Stimulated activated naive B cell treated with anti-CD40 and anti-IgM and Interleukin-4, amounts not matched to agents 10 μg/mL and 1 μg/mL and 100 μg/mL, for 72 hours (primary cell): ENCODE data around the gene CLIC2.
"Not testable (repeated sequence)": the region's sequence is repeated elsewhere in the genome, so short reads cannot be mapped to it uniquely, and the experiment has no call there.

ENCODE experiments used
- ATAC-seq, 2 donors: fragments of 150-1000 bp; cut with Tn5 transposase; replicated peaks; 2 replicates each; pipeline ENCODE4 v1.10.0; 2021; ENCODE audit warnings: moderate library complexity in 1 of 2
- DNase-seq: peaks from one replicate; pipeline ENCODE4 v3.0.0; 2021
- H3K27ac Mint-ChIP-seq: one replicate; pipeline ENCODE4 v1.8.0; 2022; ENCODE audit warnings: mild to moderate bottlenecking, mixed read lengths
- H3K27me3 Mint-ChIP-seq, 2 donors: one replicate each; pipeline ENCODE4 v1.8.0; 2022; ENCODE audit warnings: mixed read lengths in 2 of 2
- H3K36me3 Mint-ChIP-seq, 2 donors: one replicate each; pipeline ENCODE4 v1.8.0; 2022; ENCODE audit warnings: mixed read lengths in 2 of 2, mild to moderate bottlenecking in 1 of 2
- H3K4me1 Mint-ChIP-seq, 2 donors: one replicate each; pipeline ENCODE4 v1.8.0; 2022; ENCODE audit warnings: mixed read lengths in 2 of 2, mild to moderate bottlenecking in 1 of 2
- H3K4me3 Mint-ChIP-seq, 2 donors: one replicate each; pipeline ENCODE4 v1.8.0; 2022; ENCODE audit warnings: mild to moderate bottlenecking in 2 of 2, mixed read lengths in 2 of 2, moderate library complexity in 1 of 2
- H3K9me3 Mint-ChIP-seq, 2 donors: one replicate each; pipeline ENCODE4 v1.8.0; 2022; ENCODE audit warnings: mixed read lengths in 2 of 2, mild to moderate bottlenecking in 1 of 2

CLIC2 gene

DNA sequence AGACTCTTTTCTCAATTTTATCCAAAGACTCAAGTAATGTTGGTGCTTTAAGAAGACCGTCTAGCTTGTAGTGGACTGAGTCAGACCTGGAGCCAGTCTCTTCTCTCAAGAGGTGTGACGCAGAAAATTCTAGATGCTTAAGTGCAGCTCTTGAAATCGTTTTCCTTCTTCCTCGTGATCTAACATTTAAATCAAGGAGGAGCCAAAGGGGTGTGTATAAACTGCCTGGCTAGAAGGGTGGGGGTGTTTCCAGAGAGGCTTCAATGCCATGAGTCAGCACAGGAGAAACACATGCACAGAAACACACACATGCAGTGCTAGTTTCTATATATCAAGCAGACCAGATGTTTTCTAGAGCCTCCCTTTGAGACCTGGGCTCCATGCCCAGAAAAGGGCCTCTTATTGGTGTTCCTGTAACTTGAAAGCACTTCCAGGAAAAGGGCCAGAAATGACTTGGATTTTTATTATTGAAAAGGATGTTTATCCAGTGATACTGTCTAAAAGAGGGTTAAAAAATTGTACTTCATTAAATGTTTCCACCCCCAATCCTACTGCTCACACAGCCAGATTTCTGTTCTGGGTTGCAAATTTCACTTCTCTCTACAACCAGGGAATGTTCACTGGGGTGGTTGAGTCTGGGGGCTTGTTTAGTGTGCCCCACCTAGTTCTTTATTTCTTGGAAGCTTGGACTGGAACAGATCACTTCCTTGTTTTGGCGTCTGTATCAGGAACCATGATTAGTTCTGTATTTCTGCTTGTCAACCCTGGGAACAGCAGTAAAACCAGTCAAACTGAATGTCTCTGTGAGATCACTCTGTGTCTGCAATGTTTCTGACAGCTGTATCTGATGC, at the start of gene CLIC2:
TSS of gene CLIC2 (minus strand) at position 129 of the 851 bp plus-strand sequence. CDS start 187 bp downstream, outside the sequence.
- Mint-ChIP-seq H3K36me3 (no peaks in the 10 kb centered on the region), H3K4me3 (no peak within 1 kb of the TSS), H3K27me3 (peaks cover 0 to 7% of the 10 kb centered on the region in 2 donors), H3K27ac (peak within 1 kb of the TSS; percentile 44), H3K9me3 (no peaks in the 10 kb centered on the region), H3K4me1 (peaks cover 0 to 7% of the 10 kb centered on the region in 2 donors)
- ATAC-seq, result peak; percentile 36 to 68
- DNase-seq, result no peak

DNA sequence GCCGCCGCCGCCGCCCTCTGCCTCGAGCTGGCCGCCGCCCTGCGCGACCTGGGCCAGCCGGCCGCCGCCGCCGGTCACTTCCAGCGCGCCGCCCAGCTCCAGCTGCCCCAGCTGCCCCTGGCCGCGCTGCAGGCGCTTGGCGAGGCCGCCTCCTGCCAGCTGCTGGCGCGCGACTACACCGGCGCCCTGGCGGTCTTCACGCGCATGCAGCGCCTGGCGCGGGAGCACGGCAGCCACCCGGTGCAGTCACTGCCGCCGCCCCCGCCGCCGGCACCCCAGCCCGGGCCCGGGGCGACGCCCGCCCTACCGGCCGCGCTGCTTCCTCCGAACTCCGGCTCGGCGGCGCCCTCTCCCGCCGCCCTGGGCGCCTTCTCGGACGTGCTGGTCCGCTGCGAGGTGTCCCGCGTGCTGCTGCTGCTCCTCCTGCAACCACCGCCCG, 48.1 kb upstream of the CLIC2 start:
- H3K36me3 Mint-ChIP-seq, H3K27ac Mint-ChIP-seq, H3K9me3 Mint-ChIP-seq, H3K27me3 Mint-ChIP-seq, DNase-seq, H3K4me3 Mint-ChIP-seq, H3K4me1 Mint-ChIP-seq: not testable (repeated sequence)
- ATAC-seq, result peak; percentile 53 to 60

DNA sequence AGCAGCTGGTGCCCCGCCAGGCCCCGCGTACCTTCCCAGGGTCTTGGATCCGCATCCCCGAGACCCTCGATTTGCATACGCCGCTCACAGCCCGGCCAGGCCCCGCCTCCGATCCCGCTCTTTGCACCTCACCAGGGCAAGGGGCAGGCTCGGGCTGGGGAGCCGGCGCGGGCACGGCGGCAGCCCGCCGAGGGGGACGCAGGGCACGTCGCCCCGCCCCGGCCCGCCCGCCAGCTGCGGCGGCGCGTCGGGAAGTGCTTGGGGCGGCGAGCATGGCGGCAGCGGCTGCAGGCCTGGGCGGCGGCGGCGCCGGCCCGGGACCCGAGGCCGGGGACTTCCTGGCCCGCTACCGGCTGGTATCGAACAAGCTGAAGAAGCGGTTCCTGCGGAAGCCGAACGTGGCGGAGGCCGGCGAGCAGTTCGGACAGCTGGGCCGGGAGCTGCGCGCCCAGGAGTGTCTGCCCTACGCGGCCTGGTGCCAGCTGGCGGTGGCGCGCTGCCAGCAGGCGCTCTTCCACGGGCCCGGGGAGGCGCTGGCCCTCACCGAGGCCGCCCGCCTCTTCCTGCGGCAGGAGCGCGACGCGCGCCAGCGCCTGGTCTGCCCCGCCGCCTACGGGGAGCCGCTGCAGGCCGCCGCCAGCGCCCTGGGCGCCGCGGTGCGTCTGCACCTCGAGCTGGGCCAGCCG, 47.6 kb upstream of the CLIC2 start, which contains the start of gene F8A2:
TSS of gene F8A2 (plus strand) at position 253 of the 686 bp plus-strand sequence. CDS start at position 273, 20 bp downstream.
- H3K27ac Mint-ChIP-seq, H3K4me3 Mint-ChIP-seq, H3K9me3 Mint-ChIP-seq, DNase-seq, H3K36me3 Mint-ChIP-seq, H3K27me3 Mint-ChIP-seq, H3K4me1 Mint-ChIP-seq: not testable (repeated sequence)
- peak; percentile 87 to 90 for ATAC-seq

DNA sequence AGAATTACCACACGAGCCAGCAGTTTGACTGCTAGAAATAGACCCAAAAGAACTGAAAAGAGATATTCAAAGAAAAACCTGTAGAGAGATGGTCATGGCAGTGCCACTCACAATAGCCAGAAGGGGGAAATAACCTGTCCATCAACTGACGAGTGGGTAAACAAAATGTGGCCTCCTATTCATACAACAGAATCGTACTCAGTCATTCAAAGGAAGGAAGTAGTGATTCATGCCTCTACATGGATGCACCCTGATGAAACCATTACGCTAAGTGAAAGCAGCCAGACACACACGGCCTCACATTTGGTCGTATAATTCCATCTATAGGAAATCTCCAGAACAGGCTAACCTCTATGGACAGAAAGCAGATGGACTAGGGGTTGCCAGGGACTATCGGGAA, 45.4 kb upstream of the CLIC2 start:
- not testable (repeated sequence) for DNase-seq, H3K4me1 Mint-ChIP-seq, H3K27ac Mint-ChIP-seq, H3K9me3 Mint-ChIP-seq, H3K27me3 Mint-ChIP-seq, H3K4me3 Mint-ChIP-seq, H3K36me3 Mint-ChIP-seq
- ATAC-seq, result peak in 1 of 2 donors; percentile 11

DNA sequence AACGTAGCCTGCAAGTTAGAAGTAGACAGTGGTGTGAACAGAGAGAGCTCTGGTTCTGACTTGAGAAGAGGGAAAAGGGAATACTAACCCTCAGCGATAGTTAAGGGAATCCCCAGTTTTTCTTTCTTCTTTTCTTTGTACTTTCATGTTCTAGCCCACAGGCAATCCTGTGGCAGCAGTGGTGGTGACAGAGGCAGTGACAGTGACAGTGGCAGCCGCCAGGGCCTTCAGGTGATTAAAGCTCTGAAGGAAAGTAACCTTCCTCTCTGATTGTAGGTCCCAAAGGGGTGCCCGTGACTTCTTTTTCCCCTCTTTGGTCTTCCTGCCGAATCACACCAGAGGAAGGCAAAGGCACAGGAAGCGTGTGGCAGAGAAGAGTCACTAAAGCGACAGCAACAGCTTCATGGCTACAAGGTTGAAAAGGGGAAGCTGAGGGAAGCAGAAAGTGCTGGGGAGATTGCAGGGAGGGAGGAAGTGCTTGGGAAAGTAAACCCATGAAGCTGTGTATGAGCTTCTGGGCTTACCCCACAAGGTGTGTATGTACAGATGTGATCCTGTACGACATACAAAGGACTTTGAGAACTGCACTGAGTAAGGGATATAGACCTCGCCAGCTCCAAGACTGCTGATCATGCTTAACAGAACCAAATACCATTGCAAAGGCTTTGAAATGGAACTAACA, 39.5 kb upstream of the CLIC2 start:
- H3K27me3 Mint-ChIP-seq, H3K4me3 Mint-ChIP-seq, H3K36me3 Mint-ChIP-seq, DNase-seq, H3K4me1 Mint-ChIP-seq, H3K27ac Mint-ChIP-seq, H3K9me3 Mint-ChIP-seq: not testable (repeated sequence)
- ATAC-seq, result peak; percentile 76 to 92

DNA sequence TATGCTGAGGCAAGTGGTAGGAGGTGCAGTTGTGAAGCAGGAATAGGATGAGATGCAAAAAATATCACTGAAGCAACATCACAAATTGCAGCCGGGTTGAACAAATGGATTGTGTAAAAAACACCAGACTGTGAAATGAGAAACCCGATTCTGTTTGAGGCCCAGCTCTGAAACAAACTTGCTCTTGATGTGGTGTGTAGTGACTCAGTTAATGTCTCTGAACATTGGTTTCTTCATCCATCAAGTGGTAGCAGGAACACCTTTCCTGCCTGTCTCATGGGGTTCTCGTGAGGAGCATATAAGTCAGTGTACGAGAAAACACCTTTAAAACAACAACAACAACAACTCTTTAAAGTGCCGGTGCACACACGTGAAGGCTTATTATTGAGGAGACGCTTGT, 29.3 kb upstream of the CLIC2 start:
- not testable (repeated sequence) for H3K9me3 Mint-ChIP-seq, H3K36me3 Mint-ChIP-seq, H3K27me3 Mint-ChIP-seq, ATAC-seq, H3K4me3 Mint-ChIP-seq, H3K4me1 Mint-ChIP-seq, H3K27ac Mint-ChIP-seq, DNase-seq

DNA sequence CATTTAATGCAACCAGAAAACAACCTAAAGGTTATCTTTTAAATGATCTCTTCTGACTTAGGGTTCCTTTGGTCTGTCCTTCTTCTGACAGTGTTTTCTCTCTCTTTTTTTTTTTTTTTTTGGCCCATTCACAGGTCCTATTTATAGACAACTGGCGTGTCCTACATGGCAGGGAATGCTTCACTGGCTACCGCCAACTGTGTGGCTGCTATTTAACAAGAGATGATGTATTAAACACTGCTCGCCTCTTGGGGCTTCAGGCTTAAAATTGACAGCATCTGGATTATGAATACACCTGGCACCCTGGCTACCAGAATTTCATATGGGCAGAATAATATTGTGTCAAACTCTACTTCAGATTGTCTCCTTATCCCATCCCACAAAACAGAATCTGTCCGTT, 15.0 kb upstream of the CLIC2 start:
- H3K9me3 Mint-ChIP-seq, H3K36me3 Mint-ChIP-seq, H3K27me3 Mint-ChIP-seq, H3K4me3 Mint-ChIP-seq, H3K27ac Mint-ChIP-seq, DNase-seq, ATAC-seq, H3K4me1 Mint-ChIP-seq: not testable (repeated sequence)

DNA sequence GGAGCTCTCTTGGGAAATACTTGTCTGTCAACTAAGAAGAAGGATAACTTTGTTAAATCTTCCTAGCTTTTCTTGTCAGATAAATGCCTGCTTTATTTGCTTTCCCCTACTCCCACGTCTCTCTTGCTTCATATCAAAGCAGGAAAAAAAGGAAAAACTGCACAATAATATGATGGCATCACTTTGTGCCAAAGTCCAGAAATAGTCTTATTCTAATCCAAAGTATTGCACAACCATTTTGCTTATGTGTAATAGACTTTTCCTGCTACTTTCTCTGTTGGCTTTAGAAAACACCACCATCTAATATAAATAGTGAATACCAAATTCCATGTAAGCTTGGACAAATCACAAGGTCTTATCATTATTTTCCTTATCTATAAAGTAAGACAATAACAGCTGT, 11.3 kb upstream of the CLIC2 start:
- DNase-seq, H3K36me3 Mint-ChIP-seq, H3K4me3 Mint-ChIP-seq, ATAC-seq, H3K27ac Mint-ChIP-seq, H3K4me1 Mint-ChIP-seq, H3K9me3 Mint-ChIP-seq, H3K27me3 Mint-ChIP-seq: not testable (repeated sequence)

DNA sequence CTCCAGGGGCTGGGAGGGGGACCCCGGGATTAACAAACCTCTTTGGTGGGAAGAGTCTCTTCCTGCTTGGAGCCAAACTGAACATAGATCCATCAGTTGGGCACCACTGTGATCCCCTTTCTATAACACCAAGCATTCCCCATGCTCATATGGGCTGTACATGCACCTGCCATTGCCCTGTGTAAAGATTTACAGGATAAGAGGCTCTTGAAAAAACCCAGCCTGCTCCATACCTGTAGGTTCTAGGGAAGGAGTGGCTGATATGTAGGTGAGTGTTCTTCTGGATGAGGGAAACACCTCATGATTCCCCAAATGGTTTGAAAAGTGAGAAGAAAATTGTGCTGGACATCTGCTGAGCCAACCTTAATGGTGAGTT, 911 bp upstream of the CLIC2 start:
- ATAC-seq, H3K27ac Mint-ChIP-seq, DNase-seq, H3K9me3 Mint-ChIP-seq, H3K36me3 Mint-ChIP-seq, H3K27me3 Mint-ChIP-seq, H3K4me1 Mint-ChIP-seq, H3K4me3 Mint-ChIP-seq: not testable (repeated sequence)

DNA sequence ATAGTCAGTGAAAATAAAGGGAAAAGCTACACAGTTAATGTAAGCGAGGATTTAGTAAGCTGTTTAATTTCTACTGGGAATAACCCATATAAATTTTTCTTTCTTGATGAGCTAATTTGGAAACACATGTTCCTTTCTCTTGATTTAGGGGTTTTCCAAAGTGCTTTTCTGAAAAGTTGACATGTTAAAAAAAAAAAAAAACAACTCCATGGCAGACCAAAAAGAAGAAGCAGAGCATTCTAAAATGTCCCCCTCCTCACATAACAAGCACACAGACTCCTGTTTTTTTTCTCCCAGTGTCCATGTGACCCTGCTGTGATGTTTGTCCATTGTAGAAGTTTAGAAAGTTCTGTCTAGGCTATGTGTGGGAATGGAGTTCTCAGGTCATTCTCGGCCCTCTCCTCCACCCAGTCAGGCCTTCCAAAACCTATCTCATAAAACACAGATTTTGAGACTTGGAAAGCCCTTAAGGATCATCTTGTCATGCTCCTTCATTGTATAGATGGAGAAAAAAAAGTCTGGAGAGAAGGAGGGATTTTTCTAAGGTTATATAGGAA, 792 bp downstream of the CLIC2 start:
- no peak overlapping the region for H3K4me3 Mint-ChIP-seq

DNA sequence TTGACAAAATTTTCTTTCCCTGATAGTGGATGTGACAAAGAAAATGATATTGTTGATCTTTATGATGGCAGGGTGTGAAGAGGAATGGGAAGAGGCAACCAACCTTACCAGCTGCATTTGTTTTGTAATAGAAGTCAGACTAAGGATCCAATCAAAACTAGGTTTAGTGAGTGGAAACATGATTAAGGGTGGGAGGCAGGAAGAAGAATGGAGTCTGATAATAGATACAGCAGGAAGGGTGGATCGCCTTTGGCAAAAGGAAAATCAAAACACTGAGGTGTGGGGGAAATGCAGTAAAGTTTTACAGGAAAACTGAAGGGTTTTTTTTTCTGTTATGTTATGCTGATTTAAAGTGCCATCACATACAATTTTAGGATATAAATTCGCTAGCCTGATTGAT, 3.4 kb downstream of the CLIC2 start:
- no peak overlapping the region for H3K27ac Mint-ChIP-seq
- H3K27me3 Mint-ChIP-seq, result peaks cover 0 to 10% of the 10 kb centered on the region in 2 donors
- no peaks in the 10 kb centered on the region for H3K36me3 Mint-ChIP-seq
- DNase-seq, result no peak
- H3K4me1 Mint-ChIP-seq, result peaks cover 0 to 7% of the 10 kb centered on the region in 2 donors
- no peak overlapping the region for H3K4me3 Mint-ChIP-seq
- no peak for ATAC-seq
- peaks cover 0 to 6% of the 10 kb centered on the region in 2 donors for H3K9me3 Mint-ChIP-seq

More for the DNA sequence above, 792 bp downstream of the CLIC2 start:
- Mint-ChIP-seq H3K4me1 (peaks cover 0 to 7% of the 10 kb centered on the region in 2 donors), H3K36me3 (no peaks in the 10 kb centered on the region), H3K9me3 (no peaks in the 10 kb centered on the region), H3K27me3 (peaks cover 0 to 10% of the 10 kb centered on the region in 2 donors), H3K27ac (peak overlapping the region; percentile 44)
- no peak for ATAC-seq
- no peak for DNase-seq

DNA sequence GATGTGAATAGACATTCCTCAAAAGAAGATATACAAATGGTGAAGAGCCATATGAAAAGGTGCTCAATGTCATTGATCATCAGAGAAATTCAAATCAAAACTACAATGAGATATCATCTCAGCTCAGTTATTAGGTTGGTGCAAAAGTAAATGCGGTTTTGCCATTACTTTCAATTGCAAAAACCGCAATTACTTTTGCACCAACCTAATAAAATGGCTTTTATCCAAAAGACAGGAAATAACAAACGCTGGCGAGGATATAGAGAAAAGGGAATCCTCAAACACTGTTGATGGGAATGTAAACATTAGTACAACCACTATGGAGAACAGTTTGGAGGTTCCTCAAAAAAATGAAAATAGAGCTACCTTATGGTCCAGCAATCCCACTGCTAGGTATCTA, 5.1 kb downstream of the CLIC2 start:
- Mint-ChIP-seq H3K4me3 (no peak overlapping the region), H3K4me1 (peaks cover 0 to 7% of the 10 kb centered on the region in 2 donors), H3K27me3 (peaks cover 0 to 10% of the 10 kb centered on the region in 2 donors), H3K9me3 (peaks cover 0 to 11% of the 10 kb centered on the region in 2 donors), H3K36me3 (no peaks in the 10 kb centered on the region), H3K27ac (no peak overlapping the region)
- ATAC-seq, result no peak
- DNase-seq, result no peak

DNA sequence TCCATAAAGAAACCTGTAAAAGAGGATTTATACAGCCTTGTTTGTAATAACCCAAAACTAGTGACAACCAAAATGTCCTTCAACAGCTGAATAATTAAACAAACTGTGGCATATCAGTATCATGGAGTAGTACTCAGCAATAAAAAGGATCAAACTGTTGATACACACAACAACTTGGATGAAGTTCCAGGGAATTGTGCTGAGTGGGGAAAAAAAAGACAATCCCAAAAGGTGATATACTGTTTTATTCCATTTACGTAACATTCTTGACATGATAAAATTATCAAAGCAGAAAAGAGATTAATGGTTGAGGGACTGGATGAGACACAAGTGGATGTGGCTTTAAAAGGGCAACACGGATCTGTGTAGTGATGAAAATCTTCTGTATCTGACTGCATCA, 7.8 kb downstream of the CLIC2 start:
- Mint-ChIP-seq H3K4me1 (no peaks in the 10 kb centered on the region), H3K27me3 (peaks cover 0 to 15% of the 10 kb centered on the region in 2 donors), H3K9me3 (peaks cover 0 to 14% of the 10 kb centered on the region in 2 donors), H3K4me3 (no peak overlapping the region), H3K36me3 (no peaks in the 10 kb centered on the region), H3K27ac (no peak overlapping the region)
- no peak for DNase-seq
- ATAC-seq, result no peak

DNA sequence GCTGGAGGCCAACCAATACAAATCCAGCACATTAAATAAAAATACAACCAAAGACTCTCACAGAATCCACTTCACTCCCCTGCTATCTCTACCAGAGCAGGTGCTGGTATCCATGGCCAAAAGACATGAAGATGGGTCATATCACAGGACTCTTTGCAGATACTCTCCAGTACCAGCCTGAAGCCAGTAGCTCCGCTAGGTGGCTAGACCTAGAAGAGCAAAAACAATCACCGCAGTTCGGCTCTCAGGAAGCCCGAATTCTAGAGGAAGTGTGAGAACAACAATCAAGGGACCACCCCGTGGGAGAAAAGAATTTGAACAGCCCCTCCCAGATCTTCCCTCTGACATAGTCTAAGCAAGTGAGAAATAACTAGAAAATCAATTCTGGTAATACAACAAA, 20.2 kb downstream of the CLIC2 start:
- no peak overlapping the region for H3K27ac Mint-ChIP-seq
- peaks cover 0 to 4% of the 10 kb centered on the region in 2 donors for H3K36me3 Mint-ChIP-seq

More for the DNA sequence above, 20.2 kb downstream of the CLIC2 start:
- H3K27me3 Mint-ChIP-seq, result no peaks in the 10 kb centered on the region
- ATAC-seq, result no peak
- no peak for DNase-seq
- no peak overlapping the region for H3K4me3 Mint-ChIP-seq
- peaks cover 0 to 12% of the 10 kb centered on the region in 2 donors for H3K9me3 Mint-ChIP-seq
- H3K4me1 Mint-ChIP-seq, result no peaks in the 10 kb centered on the region
